MM.1S (cell line): ENCODE data around the gene LRRC15.
A peak's percentile ranks its signal among the peaks of the same experiment; 100 is the strongest.

Experiments used
- DNase-seq: peaks from one replicate; pipeline ENCODE4 v3.0.0-alpha.2; 2015
- H2AFZ ChIP-seq: fragments of 300-600 bp; sonication (generic); 2 replicates; pipeline ENCODE4 v1.6.0; 2016; ENCODE audit warnings: antibody characterized with exemption, low read length
- H3F3A ChIP-seq: fragments of 300-600 bp; sonication (generic); 2 replicates; pipeline ENCODE4 v1.6.1; 2016; ENCODE audit warnings: mild to moderate bottlenecking, antibody characterized with exemption, low read length, moderate library complexity, mixed read lengths; ENCODE audit not compliant: insufficient read depth
- H3K27ac ChIP-seq: fragments of 300-600 bp; sonication (generic); 2 replicates; pipeline ENCODE4 v1.5.1; 2016; ENCODE audit warnings: mild to moderate bottlenecking, low read length
- H3K27me3 ChIP-seq: fragments of 300-600 bp; sonication (generic); replicated peaks from 2 replicates; pipeline ENCODE4 v1.6.0; 2016; ENCODE audit warnings: low read length; ENCODE audit not compliant: insufficient read depth
- H3K36me3 ChIP-seq: fragments of 300-600 bp; sonication (generic); replicated peaks from 2 replicates; pipeline ENCODE4 v1.6.1; 2016; ENCODE audit warnings: mild to moderate bottlenecking, low read length, mixed read lengths; ENCODE audit not compliant: insufficient read depth
- H3K4me1 ChIP-seq: fragments of 300-600 bp; sonication (generic); 2 replicates; pipeline ENCODE4 v1.6.1; 2016; ENCODE audit warnings: low read length, mixed read lengths
- H3K4me2 ChIP-seq: fragments of 300-600 bp; sonication (generic); 2 replicates; pipeline ENCODE4 v1.6.0; 2016; ENCODE audit warnings: low read depth, low read length
- H3K4me3 ChIP-seq: fragments of 300-600 bp; sonication (generic); 2 replicates; pipeline ENCODE4 v1.5.1; 2016; ENCODE audit warnings: low read length, mixed read lengths
- H3K79me2 ChIP-seq: fragments of 300-600 bp; sonication (generic); 2 replicates; pipeline ENCODE4 v1.6.1; 2016; ENCODE audit warnings: mixed run types, low read length, mixed read lengths
- H3K9ac ChIP-seq: fragments of 300-600 bp; sonication (generic); 2 replicates; pipeline ENCODE4 v1.6.1; 2016; ENCODE audit warnings: low read length, mixed read lengths
- H3K9me2 ChIP-seq: fragments of 300-600 bp; sonication (generic); replicated peaks from 2 replicates; pipeline ENCODE4 v1.6.1; 2016; ENCODE audit warnings: mild to moderate bottlenecking, low read length, mixed read lengths; ENCODE audit not compliant: insufficient read depth
- H3K9me3 ChIP-seq: fragments of 300-600 bp; sonication (generic); replicated peaks from 2 replicates; pipeline ENCODE4 v1.6.1; 2016; ENCODE audit warnings: mild to moderate bottlenecking, low read length, mixed read lengths; ENCODE audit not compliant: insufficient read depth
- H4K20me1 ChIP-seq: fragments of 300-600 bp; sonication (generic); 2 replicates; pipeline ENCODE4 v1.6.1; 2016; ENCODE audit warnings: mild to moderate bottlenecking, low read length, moderate library complexity, mixed read lengths; ENCODE audit not compliant: insufficient read depth
- EZH2 ChIP-seq: fragments of 300-600 bp; sonication (generic); optimal IDR thresholded peaks from 2 replicates; pipeline ENCODE3; 2017; ENCODE audit warnings: low read depth, mild to moderate bottlenecking, antibody characterized with exemption, low read length, mixed read lengths
- EZH2phosphoT487 ChIP-seq: fragments of 300-600 bp; sonication (generic); IDR thresholded peaks from 2 replicates; pipeline ENCODE4 v1.6.1; 2018; ENCODE audit warnings: antibody characterized with exemption, low read length
- TF ChIP-seq, protein P1 (sequence below): fragments of 300-600 bp; sonication (generic); IDR thresholded peaks from 2 replicates; pipeline ENCODE4 v1.5.1; 2016; ENCODE audit warnings: antibody characterized with exemption, low read length, mixed read lengths

The LRRC15 gene

DNA sequence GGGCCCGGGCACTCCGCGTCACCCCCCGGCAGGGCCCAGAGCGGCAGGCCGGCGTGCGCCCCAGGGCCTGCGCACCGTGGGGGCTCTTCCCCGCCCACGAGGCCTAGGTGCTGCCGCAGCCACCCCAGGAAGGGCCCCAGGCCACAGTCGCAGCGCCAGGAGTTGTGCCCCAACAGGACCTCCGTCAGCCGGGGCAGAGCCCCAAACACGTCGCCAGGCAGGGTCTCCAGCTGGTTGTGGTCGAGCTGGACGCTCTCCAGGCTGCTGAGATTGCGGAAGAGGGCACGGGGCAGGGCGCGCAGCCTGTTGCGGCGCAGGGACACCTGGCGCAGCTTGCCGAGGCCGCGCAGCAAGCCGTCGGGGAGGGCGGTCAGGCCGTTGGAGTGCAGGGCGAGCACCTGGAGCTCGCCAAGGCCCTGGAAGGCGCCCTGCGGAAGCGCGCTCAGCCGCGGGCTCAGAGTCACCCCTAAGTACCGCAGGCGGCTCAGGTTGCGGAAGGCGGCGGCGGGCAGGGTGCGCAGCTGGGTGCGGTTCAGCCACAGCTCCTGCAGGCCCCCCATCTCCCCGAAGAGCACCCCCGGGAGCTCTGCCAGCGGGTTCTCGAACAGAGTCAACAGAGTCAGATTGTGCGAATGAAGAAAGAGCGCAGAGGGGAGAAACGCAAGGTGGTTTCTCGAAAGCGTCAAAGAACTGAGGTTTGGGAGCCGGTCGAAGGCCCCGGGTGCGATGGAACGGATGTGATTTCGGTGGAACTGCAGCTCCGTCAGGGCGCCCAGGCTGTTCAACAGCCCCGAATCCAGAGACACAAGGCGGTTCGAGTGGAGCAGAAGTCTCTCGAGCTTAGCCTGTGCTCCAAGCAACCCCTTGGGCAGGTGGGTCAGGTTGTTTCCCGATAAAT is 27.6 kb upstream of the LRRC15 start:
- peaks cover 48% of the 10 kb centered on the region for H3K27me3 ChIP-seq
- no peaks in the 10 kb centered on the region for H4K20me1 ChIP-seq
- 0 out of 2 replicates have a peak overlapping the region, but pooled peaks have one; percentile 38 for H2AFZ ChIP-seq
- no peaks in the 10 kb centered on the region for H3K9me2 ChIP-seq
- no peak overlapping the region for H3K9ac ChIP-seq
- H3F3A ChIP-seq: no peaks in the 10 kb centered on the region
- DNase-seq: no peak
- H3K4me3 ChIP-seq: peak overlapping the region; percentile 19; the same call in 1 of the 2 replicates
- TF ChIP-seq EZH2phosphoT487: no peak
- TF ChIP-seq, protein P1, sequence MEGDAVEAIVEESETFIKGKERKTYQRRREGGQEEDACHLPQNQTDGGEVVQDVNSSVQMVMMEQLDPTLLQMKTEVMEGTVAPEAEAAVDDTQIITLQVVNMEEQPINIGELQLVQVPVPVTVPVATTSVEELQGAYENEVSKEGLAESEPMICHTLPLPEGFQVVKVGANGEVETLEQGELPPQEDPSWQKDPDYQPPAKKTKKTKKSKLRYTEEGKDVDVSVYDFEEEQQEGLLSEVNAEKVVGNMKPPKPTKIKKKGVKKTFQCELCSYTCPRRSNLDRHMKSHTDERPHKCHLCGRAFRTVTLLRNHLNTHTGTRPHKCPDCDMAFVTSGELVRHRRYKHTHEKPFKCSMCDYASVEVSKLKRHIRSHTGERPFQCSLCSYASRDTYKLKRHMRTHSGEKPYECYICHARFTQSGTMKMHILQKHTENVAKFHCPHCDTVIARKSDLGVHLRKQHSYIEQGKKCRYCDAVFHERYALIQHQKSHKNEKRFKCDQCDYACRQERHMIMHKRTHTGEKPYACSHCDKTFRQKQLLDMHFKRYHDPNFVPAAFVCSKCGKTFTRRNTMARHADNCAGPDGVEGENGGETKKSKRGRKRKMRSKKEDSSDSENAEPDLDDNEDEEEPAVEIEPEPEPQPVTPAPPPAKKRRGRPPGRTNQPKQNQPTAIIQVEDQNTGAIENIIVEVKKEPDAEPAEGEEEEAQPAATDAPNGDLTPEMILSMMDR: no peak
- no peak for TF ChIP-seq EZH2
- no peaks in the 10 kb centered on the region for H3K36me3 ChIP-seq
- H3K79me2 ChIP-seq: no peaks in the 10 kb centered on the region
- H3K9me3 ChIP-seq: no peaks in the 10 kb centered on the region
- H3K27ac ChIP-seq: no peak overlapping the region
- H3K4me2 ChIP-seq: peak overlapping the region; percentile 53
- 0 out of 2 replicates have a peak, but pooled peaks cover 4% of the 10 kb centered on the region for H3K4me1 ChIP-seq

DNA sequence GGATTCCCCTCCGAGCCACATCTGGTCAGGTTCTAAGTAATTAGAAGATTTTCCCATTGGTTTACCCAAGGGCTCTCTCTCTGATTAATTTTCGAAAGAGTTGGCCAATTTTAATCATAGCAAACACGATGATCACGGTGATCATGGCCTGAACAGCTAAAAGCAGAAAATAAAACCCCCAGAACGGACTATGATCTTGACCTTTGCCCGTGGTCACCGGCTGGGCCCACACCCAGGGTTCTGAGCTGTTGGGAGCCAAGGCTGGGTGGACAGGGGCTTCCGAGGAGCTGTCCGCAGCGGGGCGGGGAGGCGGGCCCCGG is 27.0 kb upstream of the LRRC15 start:
- H3K9me2 ChIP-seq: no peaks in the 10 kb centered on the region
- H3K36me3 ChIP-seq: no peaks in the 10 kb centered on the region
- no peak overlapping the region for H3K27ac ChIP-seq
- H3K4me3 ChIP-seq: no peak overlapping the region
- H3K79me2 ChIP-seq: no peaks in the 10 kb centered on the region
- H3F3A ChIP-seq: no peaks in the 10 kb centered on the region
- peaks cover 48% of the 10 kb centered on the region for H3K27me3 ChIP-seq
- H3K9ac ChIP-seq: no peak overlapping the region
- TF ChIP-seq EZH2 (no peak), EZH2phosphoT487 (no peak)
- TF ChIP-seq, protein P1: no peak
- H2AFZ ChIP-seq: no peak overlapping the region
- H3K4me1 ChIP-seq: 0 out of 2 replicates have a peak, but pooled peaks cover 4% of the 10 kb centered on the region
- H3K9me3 ChIP-seq: no peaks in the 10 kb centered on the region
- H4K20me1 ChIP-seq: no peaks in the 10 kb centered on the region
- H3K4me2 ChIP-seq: no peak overlapping the region; the same call in 1 of the 2 replicates
- DNase-seq: no peak

DNA sequence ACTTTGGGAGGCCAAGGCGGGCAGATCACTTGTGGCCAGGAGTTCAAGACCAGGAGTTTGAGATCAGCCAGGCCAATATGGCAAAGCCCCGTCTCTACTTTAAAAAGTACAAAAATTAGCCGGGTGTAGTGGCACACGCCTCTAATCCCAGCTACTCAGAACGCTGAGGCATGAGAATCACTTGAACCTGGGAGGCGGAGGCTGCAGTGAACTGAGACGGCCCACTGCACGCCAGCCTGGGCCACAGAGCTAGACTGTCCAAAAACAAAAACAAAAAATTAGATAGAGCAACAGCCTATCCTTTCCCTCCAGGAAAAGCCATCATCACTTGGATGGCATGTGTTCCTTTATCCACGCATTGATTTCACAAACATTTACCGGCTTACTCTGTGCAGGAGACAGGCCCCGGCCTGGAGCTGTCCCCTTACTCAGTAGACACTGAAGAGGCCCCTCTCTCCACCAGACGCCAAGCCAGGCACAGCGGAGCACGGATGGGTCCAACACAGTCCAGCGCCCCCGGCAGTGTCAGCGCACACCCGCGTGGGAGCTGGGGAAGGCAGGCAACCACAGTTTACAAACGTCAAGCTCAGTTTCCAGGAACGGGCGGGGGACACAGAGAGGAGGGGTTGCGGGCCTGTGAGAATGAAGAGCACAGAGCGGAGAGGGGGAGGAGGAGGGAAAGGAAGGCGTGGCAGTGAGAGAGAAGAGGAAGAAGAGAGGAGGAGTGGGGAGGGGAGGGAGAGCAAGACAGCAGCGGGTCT is 26.4 kb upstream of the LRRC15 start:
- no peaks in the 10 kb centered on the region for H3K79me2 ChIP-seq
- no peaks in the 10 kb centered on the region for H3F3A ChIP-seq
- H3K36me3 ChIP-seq: no peaks in the 10 kb centered on the region
- H4K20me1 ChIP-seq: no peaks in the 10 kb centered on the region
- no peak overlapping the region for H3K4me2 ChIP-seq
- no peak for DNase-seq
- H2AFZ ChIP-seq: no peak overlapping the region
- H3K4me1 ChIP-seq: 0 out of 2 replicates have a peak, but pooled peaks cover 4% of the 10 kb centered on the region
- H3K9ac ChIP-seq: no peak overlapping the region
- H3K9me2 ChIP-seq: no peaks in the 10 kb centered on the region
- TF ChIP-seq, protein P1: no peak
- no peak for TF ChIP-seq EZH2
- TF ChIP-seq EZH2phosphoT487: no peak
- no peak overlapping the region for H3K4me3 ChIP-seq
- no peaks in the 10 kb centered on the region for H3K9me3 ChIP-seq
- H3K27ac ChIP-seq: no peak overlapping the region
- H3K27me3 ChIP-seq: peaks cover 53% of the 10 kb centered on the region
